Measurements from ENCODE around the gene UQCR10. TPM values are rescaled to one million over a fixed set of nuclear protein-coding genes. Genes with fewer than 3 reads are reported as not detected.

UQCR10 gene
- total and polyA plus RNA-seq, 2 donors from 2014 or later, result 78.7 to 479 TPM

DNA sequence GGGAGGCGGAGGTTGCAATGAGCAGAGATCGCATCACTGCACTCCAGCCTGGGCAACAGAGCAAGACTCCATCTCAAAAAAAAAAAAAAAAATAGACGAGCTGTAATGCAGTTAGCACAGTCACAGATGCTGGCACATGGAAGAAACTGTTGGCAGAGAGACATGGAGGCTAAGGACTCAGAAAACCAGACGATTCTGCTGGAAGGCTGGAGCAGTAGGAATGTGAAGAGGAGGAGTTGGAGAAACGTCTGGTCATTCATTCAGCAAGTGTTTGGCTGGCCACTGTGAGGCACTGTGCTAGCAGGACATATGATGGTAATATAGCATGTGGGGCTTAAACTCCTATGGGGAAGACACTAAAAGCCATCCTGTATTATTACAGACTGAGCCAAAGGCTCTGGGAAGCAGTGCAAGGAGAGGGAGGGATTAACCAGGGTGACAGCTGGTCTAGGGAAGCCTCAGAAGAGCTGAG, 5.0 kb downstream of the UQCR10 start:
- H3K9ac ChIP-seq (ENCODE audit: low read length in 3 of 3), result no peak overlapping the region
- peaks cover 0 to 13% (median 6%) of the 10 kb centered on the region in 3 donors for H3K4me1 ChIP-seq (ENCODE audit: control insufficient read depth in 2 of 3, insufficient read depth in 2 of 3, low read depth in 1 of 3, low read length in 3 of 3)
- H3K4me3 ChIP-seq (ENCODE audit: low read length in 3 of 3), result no peak overlapping the region
- no peak overlapping the region for H3K27ac ChIP-seq (ENCODE audit: low read depth in 2 of 2, low read length in 2 of 2)
- H3K9me3 ChIP-seq (ENCODE audit: control insufficient read depth in 2 of 3, insufficient read depth in 1 of 3, low read length in 3 of 3), result no peaks in the 10 kb centered on the region
- peaks cover 0 to 12% (median 5%) of the 10 kb centered on the region in 3 donors for H3K36me3 ChIP-seq (ENCODE audit: control insufficient read depth in 2 of 3, insufficient read depth in 3 of 3, low read length in 3 of 3)
- H3K27me3 ChIP-seq (ENCODE audit: control insufficient read depth, insufficient read depth, low read length), result no peaks in the 10 kb centered on the region
- TF ChIP-seq CTCF (IDR thresholded peaks at IDR 0.05; ENCODE audit: borderline replicate concordance, extremely low read depth, insufficient read depth), result no peak
- DNase-seq, result peak in 1 of 5 donors; percentile 26
- intact Hi-C loops (cut with DNase I), result no loop called here
- no peak for FAIRE-seq

DNA sequence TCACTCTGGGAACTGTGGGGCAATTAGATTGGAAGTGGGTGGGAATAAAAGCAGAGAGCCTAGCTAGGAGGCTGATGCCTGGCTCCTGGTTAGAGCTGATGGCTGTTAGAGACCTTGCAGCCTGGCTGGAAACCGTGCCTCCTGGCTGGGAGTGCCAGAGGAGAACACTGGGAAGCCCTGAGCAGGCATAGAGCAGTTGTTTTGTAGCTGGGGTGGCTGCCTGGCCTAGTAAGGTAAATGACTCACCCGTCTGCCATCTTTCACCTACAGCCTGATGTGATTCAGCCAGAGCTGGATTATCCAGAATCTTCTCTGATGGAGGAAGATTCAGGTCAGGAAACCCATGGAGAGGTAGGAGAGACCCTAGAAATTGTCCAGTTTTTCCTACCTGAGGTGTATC, 6.1 kb downstream of the UQCR10 start:
- DNase-seq, result no peak
- no peak for TF ChIP-seq CTCF (IDR thresholded peaks at IDR 0.05; ENCODE audit: borderline replicate concordance, extremely low read depth, insufficient read depth)
- FAIRE-seq, result no peak
- Histone ChIP-seq H3K9me3 (ENCODE audit: control insufficient read depth in 2 of 3, insufficient read depth in 1 of 3, low read length in 3 of 3) (no peaks in the 10 kb centered on the region), H3K27ac (ENCODE audit: low read depth in 2 of 2, low read length in 2 of 2) (no peak overlapping the region), H3K36me3 (ENCODE audit: control insufficient read depth in 2 of 3, insufficient read depth in 3 of 3, low read length in 3 of 3) (peaks cover 0 to 12% (median 5%) of the 10 kb centered on the region in 3 donors), H3K4me1 (ENCODE audit: control insufficient read depth in 2 of 3, insufficient read depth in 2 of 3, low read depth in 1 of 3, low read length in 3 of 3) (peaks cover 0 to 7% (median 6%) of the 10 kb centered on the region in 3 donors), H3K4me3 (ENCODE audit: low read length in 3 of 3) (no peak overlapping the region), H3K27me3 (ENCODE audit: control insufficient read depth, insufficient read depth, low read length) (no peaks in the 10 kb centered on the region), H3K9ac (ENCODE audit: low read length in 3 of 3) (no peak overlapping the region)
- intact Hi-C loops (cut with DNase I), result no loop called here

DNA sequence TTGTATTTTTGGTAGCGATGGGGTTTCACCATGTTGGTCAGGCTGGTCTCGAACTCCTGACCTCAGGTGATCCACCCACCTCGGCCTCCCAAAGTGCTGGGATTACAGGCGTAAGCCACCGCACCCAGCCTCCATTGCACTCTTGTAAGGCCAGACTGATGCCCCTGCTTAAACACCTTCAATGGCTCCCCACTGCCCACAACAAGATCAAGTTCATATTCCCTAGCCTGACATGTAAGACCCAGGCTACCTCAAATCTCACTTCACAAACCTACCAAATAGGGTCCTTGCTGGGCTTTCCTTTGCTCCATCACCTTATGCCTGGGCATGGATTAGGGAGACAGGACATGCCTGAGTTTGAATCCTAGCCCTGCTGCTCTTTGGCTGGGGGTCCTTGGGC, 13.1 kb downstream of the UQCR10 start:
- H3K27ac ChIP-seq (ENCODE audit: low read depth in 2 of 2, low read length in 2 of 2), result no peak overlapping the region
- H3K4me1 ChIP-seq (ENCODE audit: control insufficient read depth in 2 of 3, insufficient read depth in 2 of 3, low read depth in 1 of 3, low read length in 3 of 3), result peaks cover 0 to 7% (median 0%) of the 10 kb centered on the region in 3 donors
- FAIRE-seq (no peak), DNase-seq (no peak)
- H3K9me3 ChIP-seq (ENCODE audit: control insufficient read depth in 2 of 3, insufficient read depth in 1 of 3, low read length in 3 of 3), result no peaks in the 10 kb centered on the region
- intact Hi-C loops (cut with DNase I), result no loop called here
- H3K4me3 ChIP-seq (ENCODE audit: low read length in 3 of 3), result no peak overlapping the region
- no peaks in the 10 kb centered on the region for H3K36me3 ChIP-seq (ENCODE audit: control insufficient read depth in 2 of 3, insufficient read depth in 3 of 3, low read length in 3 of 3)
- TF ChIP-seq CTCF (IDR thresholded peaks at IDR 0.05; ENCODE audit: borderline replicate concordance, extremely low read depth, insufficient read depth), result no peak
- no peak overlapping the region for H3K9ac ChIP-seq (ENCODE audit: low read length in 3 of 3)
- H3K27me3 ChIP-seq (ENCODE audit: control insufficient read depth, insufficient read depth, low read length), result no peaks in the 10 kb centered on the region
